Measurements from ENCODE around the gene ARSK. TPM values are rescaled to one million over a fixed set of nuclear protein-coding genes. Genes with fewer than 3 reads are reported as not detected.

The ARSK gene
- total RNA-seq, 4 donors from 2014 or later, result 11.0 to 19.9 (median 13.7) TPM

DNA sequence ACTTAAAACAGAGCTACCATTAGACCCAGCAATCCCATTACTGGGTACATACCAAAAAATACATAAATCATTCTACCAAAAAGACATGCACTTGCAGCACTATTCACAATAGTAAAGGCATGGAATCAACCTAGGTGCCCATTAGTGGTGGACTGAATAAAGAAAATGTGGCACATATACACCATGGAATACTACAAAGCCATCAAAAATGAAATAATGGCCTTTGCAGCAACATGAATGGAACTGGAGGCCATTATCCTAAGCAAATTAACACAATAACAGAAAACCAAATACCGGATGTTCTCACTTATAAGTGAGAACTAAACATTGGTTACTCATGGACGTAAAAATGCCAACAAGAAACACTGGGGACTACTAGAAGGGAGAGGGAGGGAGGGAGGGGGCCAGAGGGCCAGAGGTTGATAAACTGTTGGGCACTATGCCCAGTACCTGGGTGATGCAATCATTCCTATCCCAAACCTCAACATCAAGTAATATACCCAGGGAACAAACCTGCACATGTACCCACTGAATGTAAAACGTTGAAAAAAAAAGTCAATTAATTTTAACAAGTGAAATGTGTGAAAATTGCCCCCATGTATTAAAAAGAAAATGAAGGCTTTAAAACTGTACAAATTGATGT is 40.5 kb downstream of the ARSK start:
- 92 to 93% methylated on average over 3 of the region's 3 CpGs for WGBS, 2 donors

GRCh38 chr5:95599252-95599651 is 44.4 kb downstream of the ARSK start:
- TF ChIP-seq, protein P1, sequence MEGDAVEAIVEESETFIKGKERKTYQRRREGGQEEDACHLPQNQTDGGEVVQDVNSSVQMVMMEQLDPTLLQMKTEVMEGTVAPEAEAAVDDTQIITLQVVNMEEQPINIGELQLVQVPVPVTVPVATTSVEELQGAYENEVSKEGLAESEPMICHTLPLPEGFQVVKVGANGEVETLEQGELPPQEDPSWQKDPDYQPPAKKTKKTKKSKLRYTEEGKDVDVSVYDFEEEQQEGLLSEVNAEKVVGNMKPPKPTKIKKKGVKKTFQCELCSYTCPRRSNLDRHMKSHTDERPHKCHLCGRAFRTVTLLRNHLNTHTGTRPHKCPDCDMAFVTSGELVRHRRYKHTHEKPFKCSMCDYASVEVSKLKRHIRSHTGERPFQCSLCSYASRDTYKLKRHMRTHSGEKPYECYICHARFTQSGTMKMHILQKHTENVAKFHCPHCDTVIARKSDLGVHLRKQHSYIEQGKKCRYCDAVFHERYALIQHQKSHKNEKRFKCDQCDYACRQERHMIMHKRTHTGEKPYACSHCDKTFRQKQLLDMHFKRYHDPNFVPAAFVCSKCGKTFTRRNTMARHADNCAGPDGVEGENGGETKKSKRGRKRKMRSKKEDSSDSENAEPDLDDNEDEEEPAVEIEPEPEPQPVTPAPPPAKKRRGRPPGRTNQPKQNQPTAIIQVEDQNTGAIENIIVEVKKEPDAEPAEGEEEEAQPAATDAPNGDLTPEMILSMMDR (IDR thresholded peaks at IDR 0.05), result no peak
- TF ChIP-seq POLR2A (IDR thresholded peaks at IDR 0.05) (no peak), EP300 (IDR thresholded peaks at IDR 0.05) (no peak)
- Histone ChIP-seq H3K36me3 (peaks cover 0 to 25% (median 0%) of the 10 kb centered on the region in 3 donors), H3K27me3 (no peaks in the 10 kb centered on the region), H3K27ac (no peak overlapping the region), H3K9me3 (no peaks in the 10 kb centered on the region), H3K4me3 (no peak overlapping the region), H3K4me1 (no peaks in the 10 kb centered on the region)
- DNase-seq (ENCODE audit: low spot score in 2 of 2), result no peak
- 77 to 88% methylated on average over 1 of the region's 1 CpG for WGBS, 2 donors

More for the DNA sequence above, 40.5 kb downstream of the ARSK start:
- H3K9me3 ChIP-seq, result no peaks in the 10 kb centered on the region
- H3K4me3 ChIP-seq, result no peak overlapping the region
- H3K36me3 ChIP-seq, result peaks cover 0 to under 1% (median 0%) of the 10 kb centered on the region in 3 donors
- no peaks in the 10 kb centered on the region for H3K27me3 ChIP-seq
- no peak for DNase-seq (ENCODE audit: low spot score in 2 of 2)
- TF ChIP-seq, protein P1 (IDR thresholded peaks at IDR 0.05), result no peak
- TF ChIP-seq EP300 (IDR thresholded peaks at IDR 0.05) (no peak), POLR2A (IDR thresholded peaks at IDR 0.05) (no peak)
- no peak overlapping the region for H3K27ac ChIP-seq
- H3K4me1 ChIP-seq, result peaks cover 0 to 9% (median 0%) of the 10 kb centered on the region in 4 donors

DNA sequence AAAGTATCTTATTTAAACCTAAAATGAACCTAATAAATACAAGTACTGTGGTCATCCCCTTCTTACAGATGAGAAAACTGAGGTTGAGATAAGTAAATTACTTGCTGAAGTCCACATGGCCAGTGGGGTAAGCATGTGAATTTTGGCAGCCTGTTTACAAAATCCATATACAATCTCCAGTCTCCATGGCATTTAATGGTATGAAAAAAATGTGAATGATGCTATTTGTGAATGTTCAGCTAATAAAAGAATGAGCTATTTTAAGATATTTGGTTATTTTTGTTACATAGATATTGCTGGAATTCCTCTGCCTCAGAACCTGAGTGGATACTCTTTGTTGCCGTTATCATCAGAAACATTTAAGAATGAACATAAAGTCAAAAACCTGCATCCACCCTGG is 45.7 kb downstream of the ARSK start:
- H3K4me3 ChIP-seq, result no peak overlapping the region
- H3K36me3 ChIP-seq, result peaks cover 0 to 28% (median 0%) of the 10 kb centered on the region in 3 donors
- H3K9me3 ChIP-seq, result no peaks in the 10 kb centered on the region
- H3K27ac ChIP-seq, result no peak overlapping the region
- H3K4me1 ChIP-seq, result no peaks in the 10 kb centered on the region
- 50 to 53% methylated on average over 1 of the region's 1 CpG for WGBS, 2 donors
- no peak for DNase-seq (ENCODE audit: low spot score in 2 of 2)
- TF ChIP-seq EP300 (IDR thresholded peaks at IDR 0.05), result no peak
- no peak for TF ChIP-seq POLR2A (IDR thresholded peaks at IDR 0.05)
- TF ChIP-seq, protein P1 (IDR thresholded peaks at IDR 0.05), result no peak
- no peaks in the 10 kb centered on the region for H3K27me3 ChIP-seq

- TF ChIP-seq EP300 (IDR thresholded peaks at IDR 0.05), result no peak
- TF ChIP-seq, protein P1 (IDR thresholded peaks at IDR 0.05), result no peak
- TF ChIP-seq POLR2A (IDR thresholded peaks at IDR 0.05), result no peak
- Histone ChIP-seq H3K27me3 (no peaks in the 10 kb centered on the region), H3K36me3 (peaks cover 0 to 24% (median 0%) of the 10 kb centered on the region in 3 donors), H3K4me1 (no peaks in the 10 kb centered on the region), H3K27ac (no peak overlapping the region), H3K9me3 (no peaks in the 10 kb centered on the region), H3K4me3 (no peak overlapping the region)
- no peak for DNase-seq (ENCODE audit: low spot score in 2 of 2)
- WGBS, 2 donors, result 97 to 100% methylated on average over 5 of the region's 5 CpGs
Measured at GRCh38 chr5:95605786-95606185, 50.9 kb downstream of the ARSK start.

- no peak for DNase-seq (ENCODE audit: low spot score in 2 of 2)
- 90 to 94% methylated on average over 1 of the region's 1 CpG for WGBS, 2 donors
- H3K4me1 ChIP-seq, result no peaks in the 10 kb centered on the region
- H3K27ac ChIP-seq, result no peak overlapping the region
- H3K36me3 ChIP-seq, result peaks cover 0 to 18% (median 0%) of the 10 kb centered on the region in 3 donors
- no peaks in the 10 kb centered on the region for H3K27me3 ChIP-seq
- H3K9me3 ChIP-seq, result no peaks in the 10 kb centered on the region
- TF ChIP-seq, protein P1 (IDR thresholded peaks at IDR 0.05), result no peak
- TF ChIP-seq POLR2A (IDR thresholded peaks at IDR 0.05), result no peak
- TF ChIP-seq EP300 (IDR thresholded peaks at IDR 0.05), result no peak
- no peak overlapping the region for H3K4me3 ChIP-seq
Measured at GRCh38 chr5:95606419-95606818, 51.5 kb downstream of the ARSK start.

Measured in tibial nerve (tissue), 4 donors.